Activated CD8-positive, alpha-beta memory T cell treated with anti-CD3 and anti-CD28 coated beads for 24 hours (primary cell): ENCODE measurements around the gene PRPSAP1.
"Not testable (repeated sequence)": the region's sequence is repeated elsewhere in the genome, so short reads cannot be mapped to it uniquely, and the experiment has no call there.

Experiments
- DNase-seq: peaks from one replicate; pipeline ENCODE4 v3.0.0-alpha.2; 2020

PRPSAP1 gene

GRCh38 chr17:76357597-76358158 lies 4.0 kb upstream of the PRPSAP1 start:
- DNase-seq = no peak

- DNase-seq = no peak
Observed at GRCh38 chr17:76356803-76357456, 3.2 kb upstream of the PRPSAP1 start.

GRCh38 chr17:76354747-76355310 lies 1.1 kb upstream of the PRPSAP1 start:
- no peak for DNase-seq

GRCh38 chr17:76354317-76354729 lies 607 bp upstream of the PRPSAP1 start:
- no peak for DNase-seq

- DNase-seq = no peak
Observed at GRCh38 chr17:76353004-76353598, 615 bp downstream of the PRPSAP1 start.

- no peak for DNase-seq
Observed at GRCh38 chr17:76351526-76352071, 2.1 kb downstream of the PRPSAP1 start.

- no peak for DNase-seq
Observed at GRCh38 chr17:76350463-76350862, 3.3 kb downstream of the PRPSAP1 start.

- not testable (repeated sequence) for DNase-seq
Observed at GRCh38 chr17:76346936-76347335, 6.8 kb downstream of the PRPSAP1 start.

- no peak for DNase-seq
Observed at GRCh38 chr17:76345377-76345974, 8.2 kb downstream of the PRPSAP1 start.

- no peak for DNase-seq
Observed at GRCh38 chr17:76343106-76343505, 10.6 kb downstream of the PRPSAP1 start.

DNA sequence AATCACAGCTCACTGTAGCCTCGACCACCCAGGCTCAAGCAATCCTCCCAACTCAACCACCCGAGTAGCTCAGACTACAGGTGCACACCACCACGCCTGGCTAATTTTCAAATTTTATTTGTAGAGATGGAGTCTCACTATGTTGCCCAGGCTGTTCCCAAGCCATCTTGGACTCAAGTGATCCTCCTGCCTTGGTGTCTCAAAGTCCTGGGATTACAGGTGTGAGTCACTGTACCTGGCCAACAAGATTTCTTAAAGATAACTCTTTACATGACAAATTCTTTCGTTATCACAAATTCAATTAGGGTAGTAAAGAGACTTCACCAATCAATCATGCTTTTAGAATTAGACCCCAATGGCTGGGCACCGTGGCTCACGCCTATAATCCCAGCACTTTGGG lies 12.4 kb downstream of the PRPSAP1 start:
- DNase-seq = no peak

DNA sequence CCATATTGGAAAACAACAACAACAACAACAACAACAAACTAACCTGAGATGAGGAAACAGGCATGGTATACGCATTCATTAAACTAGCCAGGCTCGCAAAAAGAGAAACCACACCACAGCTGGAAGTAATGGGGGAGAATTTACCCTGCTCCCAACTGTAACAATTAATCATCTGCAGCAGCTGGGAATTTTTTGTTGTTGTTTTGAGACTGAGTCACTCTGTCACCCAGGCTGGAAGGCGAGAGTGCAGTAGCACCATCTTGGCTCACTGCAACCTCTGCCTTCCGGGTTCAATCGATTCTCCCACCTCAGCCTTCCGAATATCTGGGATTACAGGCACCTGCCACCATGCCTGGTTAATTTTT lies 16.3 kb downstream of the PRPSAP1 start:
- no peak for DNase-seq

GRCh38 chr17:76336756-76337412 lies 16.8 kb downstream of the PRPSAP1 start:
- no peak for DNase-seq

- no peak for DNase-seq
Observed at GRCh38 chr17:76335716-76336381, 17.9 kb downstream of the PRPSAP1 start.

- no peak for DNase-seq
Observed at GRCh38 chr17:76333673-76334505, 19.8 kb downstream of the PRPSAP1 start.

- no peak for DNase-seq
Observed at GRCh38 chr17:76331083-76331482, 22.6 kb downstream of the PRPSAP1 start.

- DNase-seq = no peak
Observed at GRCh38 chr17:76329664-76330063, 24.1 kb downstream of the PRPSAP1 start.

- DNase-seq = no peak
Observed at GRCh38 chr17:76327696-76328095, 26.0 kb downstream of the PRPSAP1 start.

DNA sequence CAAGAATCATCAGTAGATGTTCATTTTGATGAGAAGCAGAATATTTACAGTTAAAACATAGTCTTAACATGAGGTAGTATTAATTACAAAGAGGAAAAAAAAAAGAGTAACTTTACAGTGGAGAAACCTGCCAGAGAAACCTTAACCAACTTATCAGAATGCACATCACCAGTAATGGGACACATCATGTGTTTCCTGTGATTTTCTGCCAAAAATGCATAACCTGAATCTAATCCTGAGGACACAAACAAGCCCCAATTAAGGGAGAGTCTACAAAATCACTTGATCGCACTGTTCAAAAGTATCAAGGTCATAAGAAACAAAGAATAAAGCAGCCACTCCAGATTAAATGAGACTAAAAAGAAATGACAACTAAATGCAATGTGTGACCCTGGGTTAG lies 27.4 kb downstream of the PRPSAP1 start:
- no peak for DNase-seq

DNA sequence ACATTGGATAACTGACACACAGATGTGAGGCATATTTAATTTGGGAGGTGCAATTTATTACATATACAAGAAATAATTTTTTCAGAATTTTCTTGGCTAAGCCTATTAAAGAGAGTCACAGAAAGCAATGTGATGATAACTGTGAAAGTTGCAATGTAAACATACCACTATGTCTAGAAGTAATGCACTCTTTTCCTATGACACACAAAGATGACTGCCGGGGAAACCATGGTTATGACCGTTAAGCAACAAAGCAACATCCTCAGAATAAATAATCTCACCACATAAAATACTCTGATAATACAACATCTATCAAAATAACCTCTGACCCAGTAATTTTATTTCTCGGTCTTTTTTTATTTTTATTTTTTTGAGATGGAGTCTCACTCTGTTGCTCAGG lies 35.1 kb downstream of the PRPSAP1 start:
- DNase-seq = no peak

GRCh38 chr17:76317535-76317934 lies 36.2 kb downstream of the PRPSAP1 start:
- DNase-seq = no peak
